ENCODE results near the gene MBNL1. TPM values are rescaled to one million over a fixed set of nuclear protein-coding genes. Genes with fewer than 3 reads are reported as not detected.

Gene MBNL1
- total RNA-seq, 1 donor from 2014 or later = 36.2 TPM

DNA sequence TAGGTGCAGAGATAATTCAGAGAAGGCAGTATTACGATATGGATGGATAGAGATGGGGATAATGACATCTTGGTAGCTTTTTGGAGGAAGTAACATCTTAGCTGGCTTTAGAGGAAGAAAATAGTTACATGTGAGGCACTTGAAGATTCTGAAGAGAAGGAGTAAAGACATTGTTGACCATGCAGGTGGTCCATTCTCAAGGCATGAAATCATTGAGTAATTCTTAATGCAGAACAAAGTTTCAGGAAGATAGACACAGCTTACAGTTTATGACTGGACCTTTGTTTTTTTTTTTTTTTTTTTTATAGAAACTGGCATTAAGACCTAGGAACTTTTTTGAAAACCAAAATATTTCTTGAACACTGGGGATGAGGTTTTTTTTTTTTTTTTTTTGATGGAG is 28.2 kb downstream of the MBNL1 start:
- DNase-seq (ENCODE audit: low read depth, low spot score) = no peak
- Mint-ChIP-seq H3K4me3 (peak overlapping the region; percentile 25), H3K36me3 (ENCODE audit: low read depth) (no peaks in the 10 kb centered on the region), H3K27ac (ENCODE audit: unreplicated experiment) (no peak overlapping the region), H3K9me3 (no peaks in the 10 kb centered on the region), H3K4me1 (peaks cover 29% of the 10 kb centered on the region), H3K27me3 (ENCODE audit: low read depth) (no peaks in the 10 kb centered on the region)
- TF ChIP-seq, protein P1, sequence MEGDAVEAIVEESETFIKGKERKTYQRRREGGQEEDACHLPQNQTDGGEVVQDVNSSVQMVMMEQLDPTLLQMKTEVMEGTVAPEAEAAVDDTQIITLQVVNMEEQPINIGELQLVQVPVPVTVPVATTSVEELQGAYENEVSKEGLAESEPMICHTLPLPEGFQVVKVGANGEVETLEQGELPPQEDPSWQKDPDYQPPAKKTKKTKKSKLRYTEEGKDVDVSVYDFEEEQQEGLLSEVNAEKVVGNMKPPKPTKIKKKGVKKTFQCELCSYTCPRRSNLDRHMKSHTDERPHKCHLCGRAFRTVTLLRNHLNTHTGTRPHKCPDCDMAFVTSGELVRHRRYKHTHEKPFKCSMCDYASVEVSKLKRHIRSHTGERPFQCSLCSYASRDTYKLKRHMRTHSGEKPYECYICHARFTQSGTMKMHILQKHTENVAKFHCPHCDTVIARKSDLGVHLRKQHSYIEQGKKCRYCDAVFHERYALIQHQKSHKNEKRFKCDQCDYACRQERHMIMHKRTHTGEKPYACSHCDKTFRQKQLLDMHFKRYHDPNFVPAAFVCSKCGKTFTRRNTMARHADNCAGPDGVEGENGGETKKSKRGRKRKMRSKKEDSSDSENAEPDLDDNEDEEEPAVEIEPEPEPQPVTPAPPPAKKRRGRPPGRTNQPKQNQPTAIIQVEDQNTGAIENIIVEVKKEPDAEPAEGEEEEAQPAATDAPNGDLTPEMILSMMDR (conservative IDR thresholded peaks at IDR 0.05) = no peak

DNA sequence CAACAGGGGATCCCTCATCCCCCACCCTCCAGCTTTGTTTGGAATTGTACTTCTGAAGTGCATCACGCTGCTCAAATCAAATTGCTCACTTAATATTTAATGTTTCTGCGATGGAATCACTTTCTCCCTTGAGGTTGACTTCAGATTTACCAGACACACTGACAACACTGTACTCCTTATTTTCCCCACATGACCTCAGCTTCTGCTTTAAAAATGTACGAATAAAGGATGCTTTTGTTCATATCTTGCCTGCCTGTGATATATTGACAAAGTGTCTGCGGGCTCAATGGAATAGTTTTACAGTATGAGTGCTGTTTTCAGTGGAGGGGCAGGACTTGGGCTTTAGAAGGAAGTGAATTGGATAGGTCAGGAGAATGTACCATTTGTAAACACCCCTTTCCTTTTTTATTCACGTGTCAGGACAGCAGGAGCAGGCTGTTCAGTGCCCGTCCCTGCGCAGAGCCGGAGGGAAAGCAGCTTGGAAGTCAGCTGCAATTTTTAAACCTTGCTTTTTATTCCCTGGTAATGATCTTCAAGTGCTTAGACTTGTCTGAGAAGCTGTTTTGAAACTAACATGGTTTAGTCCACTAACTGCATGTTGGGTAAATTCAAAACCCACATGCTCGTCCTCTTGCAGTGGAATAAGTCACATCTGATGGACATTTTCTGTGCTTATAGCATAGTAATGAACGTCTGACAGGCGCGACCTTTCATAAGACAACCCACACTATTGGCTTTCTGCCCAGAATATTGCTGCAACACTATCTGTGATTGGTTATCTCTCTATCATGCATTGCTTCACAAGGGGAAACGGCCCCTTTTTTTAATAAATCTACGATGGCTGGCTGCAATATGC is 29.9 kb downstream of the MBNL1 start:
- peak overlapping the region; percentile 70 for H3K4me3 Mint-ChIP-seq
- peaks cover 34% of the 10 kb centered on the region for H3K4me1 Mint-ChIP-seq
- H3K36me3 Mint-ChIP-seq (ENCODE audit: low read depth) = no peaks in the 10 kb centered on the region
- TF ChIP-seq, protein P1 (conservative IDR thresholded peaks at IDR 0.05) = no peak
- no peaks in the 10 kb centered on the region for H3K27me3 Mint-ChIP-seq (ENCODE audit: low read depth)
- no peaks in the 10 kb centered on the region for H3K9me3 Mint-ChIP-seq
- peak overlapping the region; percentile 72 for H3K27ac Mint-ChIP-seq (ENCODE audit: unreplicated experiment)
- DNase-seq (ENCODE audit: low read depth, low spot score) = peak; percentile 16

DNA sequence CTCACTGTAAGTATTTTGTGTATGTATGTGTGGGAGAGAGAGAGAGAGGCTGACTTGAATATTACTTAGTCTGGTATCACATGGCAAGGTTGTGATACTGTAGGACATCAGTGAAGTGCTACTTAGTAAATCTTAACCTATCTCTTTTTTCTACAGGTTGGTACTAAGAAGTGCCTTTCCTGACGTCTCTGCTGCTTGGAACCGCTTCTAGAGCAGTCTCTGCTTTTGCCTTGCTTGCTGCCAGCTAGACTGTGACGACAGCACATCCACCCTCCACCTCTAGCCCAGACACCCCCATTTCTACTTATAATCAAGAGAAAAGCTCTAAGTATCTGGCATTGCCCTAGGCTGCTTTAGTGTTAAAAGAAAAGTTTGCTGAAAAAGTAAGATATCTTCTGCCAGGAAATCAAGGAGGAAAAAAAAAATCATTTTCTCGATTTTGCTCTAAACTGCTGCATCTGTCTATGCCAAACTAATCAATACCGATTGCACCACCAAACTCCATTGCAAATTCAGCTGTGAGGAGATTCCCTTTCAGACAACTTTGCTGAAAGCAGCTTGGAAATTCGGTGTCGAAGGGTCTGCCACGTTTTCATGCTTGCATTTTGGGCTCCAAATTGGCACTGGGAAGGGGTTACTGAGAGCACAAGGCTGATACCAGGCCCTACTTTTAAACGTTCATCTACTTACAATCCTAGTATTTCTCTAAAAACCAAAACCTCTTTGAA is 30.7 kb downstream of the MBNL1 start:
- DNase-seq (ENCODE audit: low read depth, low spot score) = no peak
- H3K27me3 Mint-ChIP-seq (ENCODE audit: low read depth) = no peaks in the 10 kb centered on the region
- H3K9me3 Mint-ChIP-seq = no peaks in the 10 kb centered on the region
- no peaks in the 10 kb centered on the region for H3K36me3 Mint-ChIP-seq (ENCODE audit: low read depth)
- TF ChIP-seq, protein P1 (conservative IDR thresholded peaks at IDR 0.05) = no peak
- H3K4me1 Mint-ChIP-seq = peaks cover 35% of the 10 kb centered on the region
- peak overlapping the region; percentile 70 for H3K4me3 Mint-ChIP-seq
- H3K27ac Mint-ChIP-seq (ENCODE audit: unreplicated experiment) = no peak overlapping the region

DNA sequence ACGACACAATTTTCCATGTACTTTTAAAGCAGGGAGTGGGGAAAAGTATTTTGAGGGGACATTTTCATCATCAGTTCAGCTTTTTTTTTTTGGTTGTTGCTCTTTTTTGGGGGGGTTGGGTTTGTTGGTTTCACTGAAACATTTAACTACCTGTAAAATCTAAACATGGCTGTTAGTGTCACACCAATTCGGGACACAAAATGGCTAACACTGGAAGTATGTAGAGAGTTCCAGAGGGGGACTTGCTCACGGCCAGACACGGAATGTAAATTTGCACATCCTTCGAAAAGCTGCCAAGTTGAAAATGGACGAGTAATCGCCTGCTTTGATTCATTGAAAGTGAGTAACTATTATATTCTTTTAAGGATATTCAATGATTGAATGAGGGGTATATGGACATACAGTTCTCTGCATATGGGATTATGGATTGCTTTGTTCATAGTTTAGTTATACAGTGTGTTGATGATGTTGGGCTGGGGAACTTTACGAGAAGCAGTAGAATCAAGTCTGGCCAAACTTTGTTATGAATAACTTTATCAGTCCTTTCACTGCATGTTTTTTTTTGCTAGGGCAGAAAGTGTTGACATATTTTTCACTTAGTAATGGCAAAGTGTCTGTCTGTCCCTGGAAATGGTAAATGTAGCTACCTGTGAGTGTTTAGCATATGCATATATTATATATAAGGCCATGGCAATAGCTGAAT is 31.5 kb downstream of the MBNL1 start:
- no peak overlapping the region for H3K4me3 Mint-ChIP-seq
- TF ChIP-seq, protein P1 (conservative IDR thresholded peaks at IDR 0.05) = no peak
- no peak for DNase-seq (ENCODE audit: low read depth, low spot score)
- H3K27ac Mint-ChIP-seq (ENCODE audit: unreplicated experiment) = no peak overlapping the region
- H3K9me3 Mint-ChIP-seq = no peaks in the 10 kb centered on the region
- H3K36me3 Mint-ChIP-seq (ENCODE audit: low read depth) = no peaks in the 10 kb centered on the region
- H3K27me3 Mint-ChIP-seq (ENCODE audit: low read depth) = no peaks in the 10 kb centered on the region
- H3K4me1 Mint-ChIP-seq = peaks cover 42% of the 10 kb centered on the region

DNA sequence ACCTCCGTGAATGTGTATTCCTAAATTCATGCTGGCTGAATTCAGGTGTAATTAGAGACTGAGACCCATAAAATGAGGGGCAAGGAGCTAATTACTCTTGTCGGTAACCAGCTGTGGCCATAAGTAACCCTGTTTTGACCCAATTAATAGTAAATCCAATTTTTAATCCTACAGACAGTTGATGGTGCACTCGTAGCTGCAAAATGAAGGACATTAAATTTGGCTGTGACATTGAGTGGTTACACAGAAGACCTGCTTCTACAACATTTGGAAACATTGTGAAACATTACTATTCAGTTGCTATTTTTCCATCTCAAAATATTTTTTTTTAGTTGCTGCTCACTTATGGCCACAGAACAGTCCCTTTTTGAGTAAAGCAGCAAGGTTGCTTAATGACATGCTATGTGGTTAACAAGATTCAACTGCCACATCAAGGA is 33.0 kb downstream of the MBNL1 start:
- Mint-ChIP-seq H3K27me3 (ENCODE audit: low read depth) (no peaks in the 10 kb centered on the region), H3K4me3 (no peak overlapping the region), H3K4me1 (peaks cover 40% of the 10 kb centered on the region)

More for the DNA sequence above, 33.0 kb downstream of the MBNL1 start:
- TF ChIP-seq, protein P1 (conservative IDR thresholded peaks at IDR 0.05) = no peak
- H3K27ac Mint-ChIP-seq (ENCODE audit: unreplicated experiment) = no peak overlapping the region
- DNase-seq (ENCODE audit: low read depth, low spot score) = no peak
- H3K36me3 Mint-ChIP-seq (ENCODE audit: low read depth) = no peaks in the 10 kb centered on the region
- H3K9me3 Mint-ChIP-seq = no peaks in the 10 kb centered on the region
